Measurements from ENCODE around the gene SLC6A18.
"Not testable (repeated sequence)": the region's sequence is repeated elsewhere in the genome, so short reads cannot be mapped to it uniquely, and the experiment has no call there.

The SLC6A18 gene

DNA sequence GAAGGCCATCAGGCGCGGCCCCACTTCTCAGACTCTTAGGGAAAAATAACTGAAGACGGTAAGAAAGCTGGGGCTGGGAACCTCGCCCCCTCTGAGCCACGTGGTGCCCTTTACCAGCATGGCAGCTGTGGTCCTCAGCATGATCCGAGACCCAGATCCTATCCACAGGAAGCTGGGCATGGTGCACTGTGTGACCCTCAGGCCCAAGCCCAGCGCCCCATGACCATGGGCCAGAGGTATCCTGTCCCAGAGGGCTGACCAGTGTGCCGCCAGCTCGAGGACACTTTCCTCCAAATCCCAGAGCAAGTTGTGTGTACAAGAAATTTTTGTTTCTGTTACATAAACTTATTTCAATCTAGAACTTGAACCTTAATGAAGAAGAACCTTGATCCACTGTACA lies 41.6 kb downstream of the SLC6A18 start:
- H3K27me3 ChIP-seq = no peaks in the 10 kb centered on the region
- TF ChIP-seq, protein P1, sequence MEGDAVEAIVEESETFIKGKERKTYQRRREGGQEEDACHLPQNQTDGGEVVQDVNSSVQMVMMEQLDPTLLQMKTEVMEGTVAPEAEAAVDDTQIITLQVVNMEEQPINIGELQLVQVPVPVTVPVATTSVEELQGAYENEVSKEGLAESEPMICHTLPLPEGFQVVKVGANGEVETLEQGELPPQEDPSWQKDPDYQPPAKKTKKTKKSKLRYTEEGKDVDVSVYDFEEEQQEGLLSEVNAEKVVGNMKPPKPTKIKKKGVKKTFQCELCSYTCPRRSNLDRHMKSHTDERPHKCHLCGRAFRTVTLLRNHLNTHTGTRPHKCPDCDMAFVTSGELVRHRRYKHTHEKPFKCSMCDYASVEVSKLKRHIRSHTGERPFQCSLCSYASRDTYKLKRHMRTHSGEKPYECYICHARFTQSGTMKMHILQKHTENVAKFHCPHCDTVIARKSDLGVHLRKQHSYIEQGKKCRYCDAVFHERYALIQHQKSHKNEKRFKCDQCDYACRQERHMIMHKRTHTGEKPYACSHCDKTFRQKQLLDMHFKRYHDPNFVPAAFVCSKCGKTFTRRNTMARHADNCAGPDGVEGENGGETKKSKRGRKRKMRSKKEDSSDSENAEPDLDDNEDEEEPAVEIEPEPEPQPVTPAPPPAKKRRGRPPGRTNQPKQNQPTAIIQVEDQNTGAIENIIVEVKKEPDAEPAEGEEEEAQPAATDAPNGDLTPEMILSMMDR (IDR thresholded peaks at IDR 0.05) = no peak
- DNase-seq = no peak
- H3K9me3 ChIP-seq = peaks cover 0 to 34% (median 16%) of the 10 kb centered on the region in 3 donors
- H3K36me3 ChIP-seq = no peaks in the 10 kb centered on the region
- H3K4me3 ChIP-seq = no peak overlapping the region
- intact Hi-C loops (cut with DNase I; ENCODE audit: low total_unique reads) = no loop called here
- no peak overlapping the region for H3K27ac ChIP-seq
- H3K4me1 ChIP-seq = no peaks in the 10 kb centered on the region

DNA sequence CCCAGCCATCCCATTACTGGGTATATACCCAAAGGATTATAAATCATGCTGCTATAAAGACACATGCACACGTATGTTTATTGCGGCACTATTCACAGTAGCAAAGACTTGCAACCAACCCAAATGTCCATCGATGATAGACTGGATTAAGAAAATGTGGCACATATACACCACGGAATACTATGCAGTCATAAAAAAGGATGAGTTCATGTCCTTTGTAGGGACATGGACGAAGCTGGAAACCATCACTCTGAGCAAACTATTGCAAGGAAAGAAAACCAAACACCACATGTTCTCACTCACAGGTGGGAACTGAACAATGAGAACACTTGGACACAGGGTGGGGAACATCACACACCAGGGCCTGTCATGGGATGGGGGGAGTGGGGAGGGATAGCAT lies 42.3 kb downstream of the SLC6A18 start:
- H3K4me1 ChIP-seq; H3K27me3 ChIP-seq; intact Hi-C loops (cut with DNase I; ENCODE audit: low total_unique reads); DNase-seq; H3K4me3 ChIP-seq; H3K27ac ChIP-seq; H3K36me3 ChIP-seq: not testable (repeated sequence)
- peaks cover 0 to 28% (median 13%) of the 10 kb centered on the region in 3 donors for H3K9me3 ChIP-seq

DNA sequence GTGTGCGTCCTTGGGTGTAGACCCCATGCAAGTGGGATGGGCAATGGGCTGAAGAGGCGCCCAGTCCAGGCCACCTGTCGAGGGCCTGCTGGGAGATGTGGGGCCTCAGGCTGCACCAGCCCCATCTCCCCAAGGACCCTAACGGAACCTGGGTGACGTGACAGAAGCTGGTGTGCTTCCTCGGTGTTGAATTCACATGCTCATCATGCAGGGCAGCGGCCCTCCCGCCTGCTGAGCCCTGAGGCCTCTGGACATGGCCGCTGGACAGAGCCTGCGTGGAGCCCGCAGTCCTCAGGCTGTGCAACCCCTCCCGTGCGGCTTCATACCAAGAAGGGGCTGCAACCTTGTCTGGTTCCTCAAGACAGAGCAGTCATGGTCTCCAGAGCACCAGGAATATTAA lies 42.9 kb downstream of the SLC6A18 start:
- Histone ChIP-seq H3K27me3 (no peaks in the 10 kb centered on the region), H3K4me1 (no peaks in the 10 kb centered on the region), H3K4me3 (no peak overlapping the region), H3K27ac (no peak overlapping the region), H3K9me3 (peaks cover 0 to 22% (median 7%) of the 10 kb centered on the region in 3 donors), H3K36me3 (no peaks in the 10 kb centered on the region)
- TF ChIP-seq, protein P1 (IDR thresholded peaks at IDR 0.05) = no peak
- no peak for DNase-seq
- intact Hi-C loops (cut with DNase I; ENCODE audit: low total_unique reads) = no loop called here

DNA sequence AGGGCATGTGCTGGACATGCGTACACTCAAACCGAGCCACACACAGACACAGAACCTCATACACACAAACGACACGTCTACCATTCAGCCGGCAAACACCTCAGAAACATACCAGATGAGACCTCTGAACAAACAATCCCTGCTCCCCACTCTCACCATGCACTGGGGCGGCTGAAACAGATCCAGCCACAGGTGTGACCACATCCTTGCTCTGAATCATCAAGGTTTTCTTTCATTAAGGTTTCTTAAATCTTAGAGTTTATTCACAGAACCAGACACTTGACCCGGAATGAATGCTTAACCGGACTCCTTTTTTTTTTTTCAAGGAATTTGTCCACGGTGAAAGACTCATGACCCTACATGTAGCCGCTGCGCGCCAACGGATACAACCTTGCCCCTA lies 43.5 kb downstream of the SLC6A18 start:
- H3K9me3 ChIP-seq = peaks cover 0 to 16% (median under 1%) of the 10 kb centered on the region in 3 donors
- H3K27ac ChIP-seq = no peak overlapping the region
- intact Hi-C loops (cut with DNase I; ENCODE audit: low total_unique reads) = no loop called here
- H3K27me3 ChIP-seq = no peaks in the 10 kb centered on the region
- DNase-seq = no peak
- no peaks in the 10 kb centered on the region for H3K36me3 ChIP-seq
- TF ChIP-seq, protein P1 (IDR thresholded peaks at IDR 0.05) = no peak
- no peaks in the 10 kb centered on the region for H3K4me1 ChIP-seq
- H3K4me3 ChIP-seq = no peak overlapping the region

DNA sequence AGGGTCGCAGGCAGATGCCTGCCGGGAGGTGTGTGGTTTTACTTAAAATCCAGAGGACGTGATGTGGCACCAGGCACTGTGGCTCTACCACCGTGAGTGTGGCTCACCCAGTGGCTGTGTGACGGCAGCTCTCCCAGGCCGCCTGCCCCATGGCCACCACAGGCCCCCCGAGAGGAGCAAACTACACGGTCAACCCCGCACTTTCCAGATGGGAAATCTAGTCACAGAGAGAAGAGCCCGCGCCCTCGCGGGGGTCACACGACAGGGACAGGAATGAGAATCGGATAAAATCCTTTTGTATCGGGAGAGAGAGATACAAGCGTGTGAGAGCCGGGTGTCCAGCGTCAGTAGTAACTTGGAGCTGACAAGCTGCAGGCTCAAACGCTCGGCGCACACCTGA lies 45.2 kb downstream of the SLC6A18 start:
- H3K36me3 ChIP-seq = no peaks in the 10 kb centered on the region
- intact Hi-C loops (cut with DNase I; ENCODE audit: low total_unique reads) = no loop called here
- no peak for DNase-seq
- H3K4me1 ChIP-seq = no peaks in the 10 kb centered on the region
- TF ChIP-seq, protein P1 (IDR thresholded peaks at IDR 0.05) = no peak
- no peaks in the 10 kb centered on the region for H3K27me3 ChIP-seq
- peaks cover 0 to 5% (median 0%) of the 10 kb centered on the region in 3 donors for H3K9me3 ChIP-seq
- no peak overlapping the region for H3K27ac ChIP-seq
- no peak overlapping the region for H3K4me3 ChIP-seq

DNA sequence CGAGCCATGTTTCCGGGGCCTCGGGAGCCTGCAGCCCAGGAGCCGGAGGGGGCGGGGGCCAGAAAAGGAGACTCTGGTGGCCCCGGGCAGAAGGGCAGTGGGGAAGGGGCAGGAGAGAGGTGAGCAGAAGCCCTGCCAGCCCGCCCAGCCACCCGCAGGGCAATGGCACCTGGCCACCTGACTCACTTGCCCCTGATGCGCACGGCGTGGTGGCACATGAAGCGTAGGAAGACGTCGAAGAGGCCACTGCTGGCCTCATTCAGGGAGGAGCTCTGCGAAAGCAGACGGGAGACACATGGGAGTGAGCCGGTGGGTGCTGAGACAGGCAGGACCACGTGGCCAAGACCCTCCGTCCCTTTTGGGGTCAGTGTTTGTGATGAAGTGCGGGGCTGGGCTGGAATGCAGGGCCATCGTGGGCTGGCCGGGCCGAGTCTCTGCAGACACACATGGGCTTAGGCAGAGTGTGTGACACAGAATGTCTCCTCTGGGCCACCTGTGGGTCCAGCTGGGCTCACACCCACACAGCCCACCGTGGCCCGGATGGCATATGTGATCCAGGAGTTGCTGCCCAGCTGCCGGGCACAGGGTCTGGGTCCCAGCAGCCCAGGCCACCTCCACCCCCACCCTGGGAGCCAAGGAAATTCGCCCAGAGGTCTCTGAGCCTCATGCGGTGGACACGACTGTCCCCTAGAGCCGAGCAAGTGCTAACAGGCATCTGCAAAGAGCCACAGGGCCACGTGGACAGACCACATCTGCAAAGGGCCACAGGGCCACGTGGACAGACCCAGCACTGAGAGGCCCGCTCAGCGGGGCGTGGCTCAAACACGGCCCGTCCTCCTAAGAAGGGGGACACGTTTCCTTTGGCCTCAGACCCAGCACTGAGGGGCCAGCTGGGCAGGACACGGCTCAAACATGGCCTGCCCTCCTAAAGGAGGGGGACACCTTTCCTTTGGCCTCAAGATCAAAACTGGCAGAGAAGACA lies 46.0 kb downstream of the SLC6A18 start:
- Histone ChIP-seq H3K27ac (no peak overlapping the region), H3K4me3 (no peak overlapping the region), H3K4me1 (no peaks in the 10 kb centered on the region), H3K36me3 (no peaks in the 10 kb centered on the region), H3K9me3 (peaks cover 0 to under 1% (median 0%) of the 10 kb centered on the region in 3 donors), H3K27me3 (no peaks in the 10 kb centered on the region)
- intact Hi-C loops (cut with DNase I; ENCODE audit: low total_unique reads) = no loop called here
- DNase-seq = no peak
- TF ChIP-seq, protein P1 (IDR thresholded peaks at IDR 0.05) = no peak
